ENCODE measurements around the gene LINGO3. TPM values are rescaled to one million over a fixed set of nuclear protein-coding genes. Genes with fewer than 3 reads are reported as not detected.

The LINGO3 gene
- polyA plus RNA-seq, 1 donor (not counting 4 experiments of a cell fraction or from before 2014, with no cell fraction given) = not detected

- H4K20me1 ChIP-seq (ENCODE audit: control insufficient read depth, extremely low read depth, insufficient read depth, low read length) = peaks cover 3% of the 10 kb centered on the region
- H3K4me2 ChIP-seq (ENCODE audit: control insufficient read depth, extremely low read depth, insufficient read depth, low read depth, low read length) = no peak overlapping the region
- no peak overlapping the region for H3K27ac ChIP-seq (ENCODE audit: control insufficient read depth, insufficient read depth, low read length)
- no peaks in the 10 kb centered on the region for H3K4me1 ChIP-seq (ENCODE audit: control insufficient read depth, extremely low read depth, insufficient read depth, low read length)
- peaks cover 11% of the 10 kb centered on the region for H3K27me3 ChIP-seq (ENCODE audit: control insufficient read depth, extremely low read depth, insufficient read depth, low read length)
- no peaks in the 10 kb centered on the region for H3K9me3 ChIP-seq (ENCODE audit: control insufficient read depth, low read depth, low read length)
- H2AFZ ChIP-seq (ENCODE audit: control insufficient read depth, low read length) = no peak overlapping the region
- H3K9ac ChIP-seq (ENCODE audit: control insufficient read depth, extremely low read depth, insufficient read depth, low read length) = no peak overlapping the region
- DNase-seq (ENCODE audit: low read depth, low spot score) (no peak), FAIRE-seq (no peak)
- dilution Hi-C loops (cut with MboI; ENCODE audit: extremely low pct_ligation_motif_present, low sequenced_read_pairs) = no loop called here
- no peak overlapping the region for H3K4me3 ChIP-seq (ENCODE audit: control insufficient read depth in 2 of 3, extremely low read depth in 1 of 3, insufficient read depth in 2 of 3, low read depth in 1 of 3, low read length in 3 of 3)
- no peaks in the 10 kb centered on the region for H3K9me1 ChIP-seq (ENCODE audit: control insufficient read depth, extremely low read depth, insufficient read depth, low read length)
- H3K79me2 ChIP-seq (ENCODE audit: control insufficient read depth, insufficient read depth, low read length) = no peaks in the 10 kb centered on the region
- H3K36me3 ChIP-seq (ENCODE audit: control insufficient read depth in 2 of 2, extremely low read depth in 1 of 2, insufficient read depth in 2 of 2, low read length in 2 of 2) = peaks cover 0 to 12% of the 10 kb centered on the region in 2 experiments
- no peak for TF ChIP-seq EZH2 (IDR thresholded peaks at IDR 0.05; ENCODE audit: low read length)
- TF ChIP-seq CTCF (optimal IDR thresholded peaks at IDR 0.05 in 1 of 3, IDR thresholded peaks at IDR 0.05 in 1 of 3, conservative IDR thresholded peaks at IDR 0.05 in 1 of 3; ENCODE audit: extremely low read depth in 1 of 3, insufficient read depth in 2 of 3, low read length in 3 of 3) = no peak
These were observed 46.1 kb upstream of the LINGO3 start for GRCh38 chr19:2353887-2354592.

GRCh38 chr19:2353159-2353886 is 45.4 kb upstream of the LINGO3 start:
- peaks cover 0 to 14% of the 10 kb centered on the region in 2 experiments for H3K36me3 ChIP-seq (ENCODE audit: control insufficient read depth in 2 of 2, extremely low read depth in 1 of 2, insufficient read depth in 2 of 2, low read length in 2 of 2)
- FAIRE-seq = no peak
- H3K4me3 ChIP-seq (ENCODE audit: control insufficient read depth in 2 of 3, extremely low read depth in 1 of 3, insufficient read depth in 2 of 3, low read depth in 1 of 3, low read length in 3 of 3) = no peak overlapping the region
- H3K79me2 ChIP-seq (ENCODE audit: control insufficient read depth, insufficient read depth, low read length) = no peaks in the 10 kb centered on the region
- H3K4me2 ChIP-seq (ENCODE audit: control insufficient read depth, extremely low read depth, insufficient read depth, low read depth, low read length) = no peak overlapping the region
- H3K27ac ChIP-seq (ENCODE audit: control insufficient read depth, insufficient read depth, low read length) = no peak overlapping the region
- H3K4me1 ChIP-seq (ENCODE audit: control insufficient read depth, extremely low read depth, insufficient read depth, low read length) = no peaks in the 10 kb centered on the region
- H3K9me3 ChIP-seq (ENCODE audit: control insufficient read depth, low read depth, low read length) = no peaks in the 10 kb centered on the region
- DNase-seq (ENCODE audit: low read depth, low spot score) = no peak
- TF ChIP-seq EZH2 (IDR thresholded peaks at IDR 0.05; ENCODE audit: low read length) (no peak), CTCF (optimal IDR thresholded peaks at IDR 0.05 in 1 of 3, IDR thresholded peaks at IDR 0.05 in 1 of 3, conservative IDR thresholded peaks at IDR 0.05 in 1 of 3; ENCODE audit: extremely low read depth in 1 of 3, insufficient read depth in 2 of 3, low read length in 3 of 3) (no peak)
- no peaks in the 10 kb centered on the region for H3K9me1 ChIP-seq (ENCODE audit: control insufficient read depth, extremely low read depth, insufficient read depth, low read length)
- peaks cover 4% of the 10 kb centered on the region for H3K27me3 ChIP-seq (ENCODE audit: control insufficient read depth, extremely low read depth, insufficient read depth, low read length)
- no peak overlapping the region for H3K9ac ChIP-seq (ENCODE audit: control insufficient read depth, extremely low read depth, insufficient read depth, low read length)
- no peak overlapping the region for H2AFZ ChIP-seq (ENCODE audit: control insufficient read depth, low read length)
- H4K20me1 ChIP-seq (ENCODE audit: control insufficient read depth, extremely low read depth, insufficient read depth, low read length) = no peaks in the 10 kb centered on the region
- dilution Hi-C loops (cut with MboI; ENCODE audit: extremely low pct_ligation_motif_present, low sequenced_read_pairs) = no loop called here

All from keratinocyte (primary cell).